ENCODE results near the gene SLF2. TPM values are rescaled to one million over a fixed set of nuclear protein-coding genes. Genes with fewer than 3 reads are reported as not detected.

Gene SLF2
- total and polyA plus RNA-seq, 2 of the 13 experiments (the other 11 are each of a cell fraction or from before 2014, with no cell fraction given), result 12.2 to 48.1 TPM

DNA sequence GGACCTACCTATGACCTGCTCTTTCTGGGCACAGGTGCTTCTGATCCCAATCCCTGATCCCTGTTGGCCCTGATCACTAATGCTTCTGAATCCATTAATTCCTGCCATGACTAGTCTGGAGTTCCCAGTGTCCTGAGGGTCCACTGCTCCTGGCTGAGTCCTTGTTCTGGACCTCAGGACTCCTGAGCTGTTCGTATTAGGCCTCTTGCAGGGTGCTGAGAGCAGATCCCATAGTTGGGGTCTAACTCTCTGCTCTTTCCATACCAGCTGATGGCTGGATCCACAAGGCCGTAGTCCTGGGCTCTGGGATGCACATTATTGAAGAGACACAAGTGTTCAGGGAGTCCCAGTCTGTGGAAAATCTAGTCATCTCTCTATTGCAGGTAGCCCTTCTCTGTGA lies 67.5 kb downstream of the SLF2 start (continued):
- TF ChIP-seq, protein P1, sequence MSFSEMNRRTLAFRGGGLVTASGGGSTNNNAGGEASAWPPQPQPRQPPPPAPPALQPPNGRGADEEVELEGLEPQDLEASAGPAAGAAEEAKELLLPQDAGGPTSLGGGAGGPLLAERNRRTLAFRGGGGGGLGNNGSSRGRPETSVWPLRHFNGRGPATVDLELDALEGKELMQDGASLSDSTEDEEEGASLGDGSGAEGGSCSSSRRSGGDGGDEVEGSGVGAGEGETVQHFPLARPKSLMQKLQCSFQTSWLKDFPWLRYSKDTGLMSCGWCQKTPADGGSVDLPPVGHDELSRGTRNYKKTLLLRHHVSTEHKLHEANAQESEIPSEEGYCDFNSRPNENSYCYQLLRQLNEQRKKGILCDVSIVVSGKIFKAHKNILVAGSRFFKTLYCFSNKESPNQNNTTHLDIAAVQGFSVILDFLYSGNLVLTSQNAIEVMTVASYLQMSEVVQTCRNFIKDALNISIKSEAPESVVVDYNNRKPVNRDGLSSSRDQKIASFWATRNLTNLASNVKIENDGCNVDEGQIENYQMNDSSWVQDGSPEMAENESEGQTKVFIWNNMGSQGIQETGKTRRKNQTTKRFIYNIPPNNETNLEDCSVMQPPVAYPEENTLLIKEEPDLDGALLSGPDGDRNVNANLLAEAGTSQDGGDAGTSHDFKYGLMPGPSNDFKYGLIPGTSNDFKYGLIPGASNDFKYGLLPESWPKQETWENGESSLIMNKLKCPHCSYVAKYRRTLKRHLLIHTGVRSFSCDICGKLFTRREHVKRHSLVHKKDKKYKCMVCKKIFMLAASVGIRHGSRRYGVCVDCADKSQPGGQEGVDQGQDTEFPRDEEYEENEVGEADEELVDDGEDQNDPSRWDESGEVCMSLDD (CRISPR knock-in tag; IDR thresholded peaks at IDR 0.05; ENCODE audit: borderline replicate concordance), result no peak
- TF ChIP-seq ATF7 (IDR thresholded peaks at IDR 0.05) (no peak), ATF7 (CRISPR knock-in tag; IDR thresholded peaks at IDR 0.05) (no peak)

DNA sequence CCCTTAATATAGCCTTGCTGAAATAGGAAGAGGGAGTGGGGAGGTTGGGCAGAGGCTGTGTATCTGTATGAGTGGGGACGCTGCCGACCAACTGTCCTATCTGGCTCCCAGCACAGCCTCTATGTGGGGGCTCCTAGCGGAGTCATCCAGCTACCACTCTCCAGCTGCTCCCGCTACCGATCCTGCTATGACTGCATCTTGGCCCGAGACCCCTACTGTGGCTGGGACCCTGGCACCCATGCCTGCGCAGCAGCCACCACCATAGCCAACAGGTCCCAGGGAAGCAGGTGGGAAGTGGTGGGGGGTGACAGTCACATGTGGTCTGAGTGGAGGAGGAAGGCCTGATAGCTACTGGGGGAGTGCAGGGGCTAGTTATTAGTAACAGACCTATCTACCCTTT lies 67.9 kb downstream of the SLF2 start:
- H3K4me3 ChIP-seq (replicated peaks in 1 of 3; ENCODE audit: insufficient read depth in 1 of 3, low read depth in 2 of 3, low read length in 3 of 3), result no peak overlapping the region
- H3K4me1 ChIP-seq (ENCODE audit: insufficient read depth, low read length), result peaks cover 13% of the 10 kb centered on the region
- DNase-seq (ENCODE audit: low spot score) (no peak), FAIRE-seq (no peak), ATAC-seq (no peak)
- ChIA-PET POLR2A (interaction anchor here (1.3 to 23.0 kb wide), 3 partner anchors 11 to 31 kb away, joined by 4 to 277 read pairs (median 5); partner anchors contain the start of gene SEMA4G), CTCF (ENCODE audit: low intra/inter-chr PET ratio, low total read pairs) (no interaction called here)
- H3K9ac ChIP-seq (ENCODE audit: insufficient read depth, low read depth, low read length), result no peak overlapping the region
- BruUV-seq (replicated peaks), result no TSS peak
- peaks cover 30 to 82% of the 10 kb centered on the region in 2 experiments for H3K36me3 ChIP-seq (replicated peaks in 1 of 2; ENCODE audit: control insufficient read depth in 1 of 2, insufficient read depth in 2 of 2, low read length in 2 of 2)
- in situ Hi-C loops (cut with HindIII; ENCODE audit: extremely low pct_ligation_motif_present, low pct_unique_long_range_greater_than_20kb) (no loop called here), intact Hi-C loops (cut with micrococcal nuclease; ENCODE audit: unreplicated experiment) (no loop called here)
- H3K79me2 ChIP-seq (ENCODE audit: insufficient read depth, low read length), result no peaks in the 10 kb centered on the region
- H3K27ac ChIP-seq (ENCODE audit: extremely low read length, insufficient read depth, low read length), result no peak overlapping the region
- no peak overlapping the region for H3K4me2 ChIP-seq (ENCODE audit: low read depth, low read length)
- TF ChIP-seq AGO2 (optimal IDR thresholded peaks at IDR 0.05; ENCODE audit: low read depth, low read length), result peak; percentile 63
- no peak for TF ChIP-seq ZZZ3 (CRISPR knock-in tag; IDR thresholded peaks at IDR 0.05; ENCODE audit: borderline replicate concordance)
- TF ChIP-seq RBM22 (optimal IDR thresholded peaks at IDR 0.05; ENCODE audit: low read length), result peak; percentile 34
- no peak overlapping the region for H2AFZ ChIP-seq (ENCODE audit: low read length)
- H3K9me3 ChIP-seq (ENCODE audit: low read length), result no peaks in the 10 kb centered on the region
- H4K20me1 ChIP-seq (ENCODE audit: insufficient read depth, low read length), result no peaks in the 10 kb centered on the region
- no peaks in the 10 kb centered on the region for H3K27me3 ChIP-seq (ENCODE audit: control insufficient read depth in 1 of 2, insufficient read depth in 2 of 2, low read length in 2 of 2)
- WGBS (ENCODE audit: low lambda C conversion rate), result 96% methylated on average over 4 of the region's 7 CpGs

Data from HepG2 (cell line).